ENCODE data around the gene TH. TPM values are rescaled to one million over a fixed set of nuclear protein-coding genes. Genes with fewer than 3 reads are reported as not detected.
A peak's percentile ranks its signal among the peaks of the same experiment; 100 is the strongest.

TH gene
- total and polyA plus RNA-seq, 3 donors from 2014 or later = 1.1 to 2.0 (median 1.2) TPM

DNA sequence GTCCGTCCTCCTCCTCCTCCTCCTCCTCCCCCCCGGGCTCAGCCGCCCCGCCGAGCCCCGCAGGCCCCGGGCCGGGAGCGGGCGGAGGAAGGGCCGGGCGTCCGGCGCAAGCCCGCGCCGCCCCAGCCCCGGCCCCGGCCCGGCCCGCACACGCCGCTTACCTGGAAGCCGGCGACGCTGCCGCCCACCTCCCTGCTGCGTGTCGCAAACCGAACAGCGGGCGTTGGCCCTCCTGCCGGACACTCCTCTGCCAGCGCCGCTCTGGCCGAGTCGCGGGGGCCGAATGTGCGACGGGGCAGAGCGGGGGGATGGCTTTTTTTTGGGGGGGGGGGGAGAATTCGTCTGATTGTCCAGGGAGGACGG, 33.6 kb downstream of the TH start:
- Histone ChIP-seq H3K27ac (no peak overlapping the region), H3K27me3 (no peaks in the 10 kb centered on the region), H3K36me3 (ENCODE audit: low read depth, missing control alignments) (no peaks in the 10 kb centered on the region), H3K4me1 (peaks cover 6% of the 10 kb centered on the region), H3K4me3 (peak overlapping the region; percentile 42 to 57), H3K9me3 (no peaks in the 10 kb centered on the region)
- intact Hi-C loops (cut with DNase I; ENCODE audit: low total_unique reads) = no loop called here
- WGBS, 2 donors = 0 to 1% methylated on average over 1 to 30 of the region's 44 CpGs
- TF ChIP-seq, protein P1, sequence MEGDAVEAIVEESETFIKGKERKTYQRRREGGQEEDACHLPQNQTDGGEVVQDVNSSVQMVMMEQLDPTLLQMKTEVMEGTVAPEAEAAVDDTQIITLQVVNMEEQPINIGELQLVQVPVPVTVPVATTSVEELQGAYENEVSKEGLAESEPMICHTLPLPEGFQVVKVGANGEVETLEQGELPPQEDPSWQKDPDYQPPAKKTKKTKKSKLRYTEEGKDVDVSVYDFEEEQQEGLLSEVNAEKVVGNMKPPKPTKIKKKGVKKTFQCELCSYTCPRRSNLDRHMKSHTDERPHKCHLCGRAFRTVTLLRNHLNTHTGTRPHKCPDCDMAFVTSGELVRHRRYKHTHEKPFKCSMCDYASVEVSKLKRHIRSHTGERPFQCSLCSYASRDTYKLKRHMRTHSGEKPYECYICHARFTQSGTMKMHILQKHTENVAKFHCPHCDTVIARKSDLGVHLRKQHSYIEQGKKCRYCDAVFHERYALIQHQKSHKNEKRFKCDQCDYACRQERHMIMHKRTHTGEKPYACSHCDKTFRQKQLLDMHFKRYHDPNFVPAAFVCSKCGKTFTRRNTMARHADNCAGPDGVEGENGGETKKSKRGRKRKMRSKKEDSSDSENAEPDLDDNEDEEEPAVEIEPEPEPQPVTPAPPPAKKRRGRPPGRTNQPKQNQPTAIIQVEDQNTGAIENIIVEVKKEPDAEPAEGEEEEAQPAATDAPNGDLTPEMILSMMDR (IDR thresholded peaks at IDR 0.05) = no peak
- no peak for TF ChIP-seq POLR2A (IDR thresholded peaks at IDR 0.05)
- DNase-seq = no peak

DNA sequence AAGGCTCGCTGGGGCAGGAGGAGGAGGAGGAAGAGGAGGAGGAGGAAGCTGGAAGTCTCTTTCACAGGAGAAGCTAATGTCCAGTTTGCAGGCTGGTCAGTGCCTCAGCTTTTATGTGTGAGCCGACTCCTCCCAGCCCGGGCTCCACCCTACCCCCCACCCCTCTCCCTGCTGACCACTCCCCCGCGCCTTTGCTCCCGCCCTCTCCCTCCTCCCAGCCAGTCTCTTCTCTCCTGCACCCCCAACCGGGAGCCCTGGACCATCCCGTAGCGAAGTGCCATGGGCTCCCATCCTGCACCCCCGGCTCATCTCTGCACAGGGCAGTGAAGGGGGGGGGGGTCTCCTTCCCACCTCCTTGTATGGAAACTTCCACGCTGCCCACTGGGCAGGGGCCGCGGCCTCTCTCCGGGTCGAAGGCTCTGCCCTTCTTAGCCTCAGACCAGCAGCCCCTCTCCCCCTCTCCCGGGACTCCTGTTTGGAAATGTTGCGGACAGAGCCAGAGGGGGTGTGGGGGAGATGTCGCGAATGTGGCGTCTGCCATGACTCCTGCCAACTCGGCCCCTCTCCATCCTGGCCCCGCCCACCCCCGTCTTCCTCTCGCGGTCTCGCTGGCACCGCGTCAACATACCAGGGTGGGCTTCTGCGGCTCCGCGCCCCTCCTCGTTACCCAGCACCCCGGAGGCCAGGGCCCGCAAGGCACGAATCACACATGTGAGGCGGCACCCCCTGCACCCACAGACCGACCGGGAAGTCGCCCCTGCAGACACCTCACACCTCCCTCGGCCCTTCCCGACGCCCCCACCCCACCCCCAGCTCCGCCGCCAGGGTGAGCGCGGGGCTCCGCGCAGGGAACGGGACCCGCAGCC, 34.2 kb downstream of the TH start:
- Histone ChIP-seq H3K4me3 (peak overlapping the region; percentile 42 to 57), H3K4me1 (peaks cover 6% of the 10 kb centered on the region), H3K9me3 (no peaks in the 10 kb centered on the region), H3K36me3 (ENCODE audit: low read depth, missing control alignments) (no peaks in the 10 kb centered on the region), H3K27me3 (no peaks in the 10 kb centered on the region), H3K27ac (no peak overlapping the region)
- intact Hi-C loops (cut with DNase I; ENCODE audit: low total_unique reads) = no loop called here
- 1 to 2% methylated on average over 21 to 39 of the region's 50 CpGs for WGBS, 2 donors
- no peak for TF ChIP-seq POLR2A (IDR thresholded peaks at IDR 0.05)
- TF ChIP-seq, protein P1 (IDR thresholded peaks at IDR 0.05) = no peak
- peak; percentile 76 for DNase-seq

DNA sequence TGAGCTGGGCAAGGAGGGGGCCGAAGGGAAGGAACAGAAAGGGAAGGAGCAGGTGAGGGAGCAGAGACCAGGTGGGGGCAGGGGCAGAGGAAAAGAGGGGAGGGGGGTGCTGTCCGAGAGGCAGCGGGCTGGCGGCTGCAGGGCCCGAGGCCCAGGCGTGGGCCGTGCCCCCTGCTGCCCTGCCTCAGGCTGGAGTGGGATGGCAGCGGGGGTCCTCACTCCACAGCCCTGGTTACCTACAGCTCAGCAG, 34.7 kb downstream of the TH start:
- WGBS, 2 donors = 20 to 27% methylated on average over 8 of the region's 8 CpGs
- DNase-seq = no peak
- Histone ChIP-seq H3K4me1 (peaks cover 6% of the 10 kb centered on the region), H3K27ac (no peak overlapping the region), H3K36me3 (ENCODE audit: low read depth, missing control alignments) (no peaks in the 10 kb centered on the region), H3K9me3 (no peaks in the 10 kb centered on the region), H3K27me3 (no peaks in the 10 kb centered on the region), H3K4me3 (peak overlapping the region in 1 of 2 donors; percentile 57)
- TF ChIP-seq, protein P1 (IDR thresholded peaks at IDR 0.05) = no peak
- TF ChIP-seq POLR2A (IDR thresholded peaks at IDR 0.05) = no peak
- intact Hi-C loops (cut with DNase I; ENCODE audit: low total_unique reads) = no loop called here

DNA sequence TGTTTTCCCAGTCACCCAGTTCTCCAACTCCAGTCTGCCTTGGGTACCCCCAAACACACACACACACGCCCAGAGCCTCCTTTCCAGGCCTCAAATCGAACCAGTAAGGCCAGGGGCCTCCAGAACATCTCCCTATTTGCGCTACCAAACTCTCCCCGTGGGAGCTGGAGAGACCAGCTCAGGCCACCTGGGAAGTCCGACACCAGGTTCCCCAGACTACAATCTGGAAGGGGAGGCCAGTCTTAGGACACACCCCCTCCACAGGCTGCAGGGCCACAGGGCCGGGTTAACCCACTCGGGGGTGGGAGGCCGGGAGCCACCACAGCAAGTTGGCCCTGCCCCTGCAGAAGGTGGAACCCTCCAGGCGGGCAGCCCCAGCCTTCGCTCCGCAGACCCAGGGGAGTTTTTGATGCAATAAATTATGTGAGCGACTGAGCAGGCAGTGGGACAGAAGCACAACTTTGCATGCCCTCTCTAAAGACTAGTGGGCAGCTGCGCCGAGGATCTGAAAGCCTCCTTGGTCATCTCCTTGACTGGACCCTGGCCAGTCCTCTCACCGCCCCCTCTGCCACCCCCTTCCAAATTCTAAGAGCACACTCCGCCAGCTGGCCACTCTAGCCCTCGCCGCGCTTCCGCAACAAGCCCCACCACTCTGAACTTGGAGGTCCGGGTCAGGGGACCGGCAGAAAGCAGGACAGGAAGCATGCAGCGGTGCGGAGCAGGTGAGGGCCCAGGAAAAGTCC, 35.2 kb downstream of the TH start:
- intact Hi-C loops (cut with DNase I; ENCODE audit: low total_unique reads) = no loop called here
- Histone ChIP-seq H3K36me3 (ENCODE audit: low read depth, missing control alignments) (no peaks in the 10 kb centered on the region), H3K4me3 (peak overlapping the region in 1 of 2 donors; percentile 57), H3K27ac (no peak overlapping the region), H3K27me3 (no peaks in the 10 kb centered on the region), H3K9me3 (no peaks in the 10 kb centered on the region), H3K4me1 (peaks cover 6% of the 10 kb centered on the region)
- no peak for DNase-seq
- TF ChIP-seq, protein P1 (IDR thresholded peaks at IDR 0.05) = no peak
- TF ChIP-seq POLR2A (IDR thresholded peaks at IDR 0.05) = no peak
- WGBS, 2 donors = 46 to 56% methylated on average over 18 to 24 of the region's 24 CpGs
